Neural progenitor cell (in vitro differentiated cells): ENCODE results near the gene TMCC1. TPM values are rescaled to one million over a fixed set of nuclear protein-coding genes. Genes with fewer than 3 reads are reported as not detected.
A peak's percentile ranks its signal among the peaks of the same experiment; 100 is the strongest.

Experiments
- DNase-seq: peaks from one replicate; pipeline ENCODE4 v3.0.0-alpha.2; 2016; ENCODE audit warnings: low spot score
- H2AFZ ChIP-seq: fragments of 200-600 bp; sonication (generic); replicated peaks from 2 replicates; pipeline ENCODE4 v1.6.1; 2016; ENCODE audit warnings: antibody characterized with exemption
- H3F3A ChIP-seq: fragments of 200-600 bp; sonication (generic); 2 replicates; pipeline ENCODE4 v1.6.1; 2016; ENCODE audit warnings: antibody characterized with exemption, low read depth
- H3K27ac ChIP-seq: fragments of 200-600 bp; sonication (generic); 2 replicates; pipeline ENCODE4 v1.5.1; 2016; ENCODE audit warnings: mild to moderate bottlenecking
- H3K27me3 ChIP-seq: fragments of 200-600 bp; sonication (generic); 2 replicates; pipeline ENCODE4 v1.6.1; 2016; ENCODE audit warnings: mild to moderate bottlenecking, moderate library complexity
- H3K36me3 ChIP-seq: fragments of 200-600 bp; sonication (generic); 2 replicates; pipeline ENCODE4 v1.5.1; 2016
- H3K4me1 ChIP-seq: fragments of 200-600 bp; sonication (generic); 2 replicates; pipeline ENCODE4 v1.6.1; 2016; ENCODE audit warnings: mixed run types
- H3K4me2 ChIP-seq: fragments of 200-600 bp; sonication (generic); 2 replicates; pipeline ENCODE4 v1.6.1; 2016
- H3K4me3 ChIP-seq: fragments of 200-600 bp; sonication (generic); 2 replicates; pipeline ENCODE4 v1.5.1; 2016
- H3K79me2 ChIP-seq: fragments of 200-600 bp; sonication (generic); 2 replicates; pipeline ENCODE4 v1.6.1; 2016; ENCODE audit warnings: low read depth
- H3K9ac ChIP-seq: fragments of 200-600 bp; sonication (generic); 2 replicates; pipeline ENCODE4 v1.6.1; 2016
- H3K9me3 ChIP-seq: fragments of 200-600 bp; sonication (generic); 2 replicates; pipeline ENCODE4 v1.5.1; 2016; ENCODE audit warnings: low read depth
- H4K20me1 ChIP-seq: fragments of 200-600 bp; sonication (generic); 2 replicates; pipeline ENCODE4 v1.6.1; 2016; ENCODE audit warnings: low read depth
- H3K27ac Mint-ChIP-seq: 3 replicates; pipeline ENCODE4 v1.8.0; 2021; ENCODE audit warnings: mixed read lengths
- H3K27me3 Mint-ChIP-seq: 2 replicates; pipeline ENCODE4 v1.8.0; 2022; ENCODE audit warnings: low read depth, mild to moderate bottlenecking, inconsistent platforms, moderate library complexity, mixed read lengths; ENCODE audit not compliant: insufficient read depth
- H3K36me3 Mint-ChIP-seq: 3 replicates; pipeline ENCODE4 v1.8.0; 2021; ENCODE audit warnings: mixed read lengths
- H3K4me1 Mint-ChIP-seq: 3 replicates; pipeline ENCODE4 v1.8.0; 2021; ENCODE audit warnings: mixed read lengths
- H3K4me3 Mint-ChIP-seq: 3 replicates; pipeline ENCODE4 v1.8.0; 2021; ENCODE audit warnings: mild to moderate bottlenecking, moderate library complexity, mixed read lengths
- H3K9me3 Mint-ChIP-seq: 3 replicates; pipeline ENCODE4 v1.8.0; 2020; ENCODE audit warnings: mixed read lengths
- CTCF ChIP-seq: fragments of 200-600 bp; sonication (generic); IDR thresholded peaks from 2 replicates; pipeline ENCODE4 v1.5.1; 2017; ENCODE audit warnings: antibody characterized with exemption, mild to moderate bottlenecking
- EZH2 ChIP-seq: fragments of 200-600 bp; sonication (generic); IDR thresholded peaks from 2 replicates; pipeline ENCODE4 v1.6.1; 2017; ENCODE audit warnings: antibody characterized with exemption, mild to moderate bottlenecking, moderate library complexity
- EZH2phosphoT487 ChIP-seq: fragments of 200-600 bp; sonication (generic); IDR thresholded peaks from 2 replicates; pipeline ENCODE4 v1.6.1; 2017; ENCODE audit warnings: antibody characterized with exemption
- total RNA-seq: library from RNA; depleted of rRNA; stranded (reverse); fragments of >200 nt; gene quantifications from 2 replicates; pipeline ENCODE4 v1.2.3, GENCODE V29; 2015; ENCODE audit warnings: low replicate concordance

TMCC1 gene
- total RNA-seq, 1 donor from 2014 or later: 29.8 TPM

DNA sequence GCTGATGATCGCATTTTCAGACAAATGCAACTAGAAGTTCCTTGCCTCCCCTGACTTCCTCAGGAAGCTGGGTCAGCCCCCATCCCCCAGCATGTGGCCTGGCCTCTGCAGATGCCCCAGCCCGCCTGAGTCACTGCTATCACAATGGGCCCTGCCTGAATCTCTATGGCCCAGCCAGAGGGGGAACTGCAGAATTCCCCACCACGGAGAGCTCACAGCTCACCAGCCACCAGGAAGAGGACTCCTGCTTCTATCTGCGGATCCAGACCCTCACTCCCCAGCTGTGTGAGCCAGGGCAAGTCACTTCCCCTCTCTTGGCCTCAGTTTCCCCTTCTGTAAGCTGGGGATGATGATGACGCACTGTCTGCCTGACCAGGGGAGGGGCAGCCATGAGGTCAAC, 293.9 kb downstream of the TMCC1 start:
- H3K9ac ChIP-seq: no peak overlapping the region
- H3K4me1 ChIP-seq: peaks cover 44% of the 10 kb centered on the region
- Mint-ChIP-seq H3K27ac (peak overlapping the region; percentile 21), H3K9me3 (no peaks in the 10 kb centered on the region), H3K36me3 (no peaks in the 10 kb centered on the region), H3K4me1 (peaks cover 78% of the 10 kb centered on the region), H3K4me3 (no peak overlapping the region), H3K27me3 (peaks cover 16% of the 10 kb centered on the region)
- peak; percentile 57 for DNase-seq
- peaks cover 12% of the 10 kb centered on the region for H3K27me3 ChIP-seq
- H4K20me1 ChIP-seq: peaks cover 27% of the 10 kb centered on the region
- H3K36me3 ChIP-seq: no peaks in the 10 kb centered on the region
- H3K79me2 ChIP-seq: no peaks in the 10 kb centered on the region
- peaks cover 58% of the 10 kb centered on the region for H3F3A ChIP-seq
- H3K4me3 ChIP-seq: no peak overlapping the region
- TF ChIP-seq CTCF (no peak), EZH2 (no peak)
- H3K4me2 ChIP-seq: no peak overlapping the region
- no peak overlapping the region for H2AFZ ChIP-seq
- H3K27ac ChIP-seq: no peak overlapping the region
- no peaks in the 10 kb centered on the region for H3K9me3 ChIP-seq

DNA sequence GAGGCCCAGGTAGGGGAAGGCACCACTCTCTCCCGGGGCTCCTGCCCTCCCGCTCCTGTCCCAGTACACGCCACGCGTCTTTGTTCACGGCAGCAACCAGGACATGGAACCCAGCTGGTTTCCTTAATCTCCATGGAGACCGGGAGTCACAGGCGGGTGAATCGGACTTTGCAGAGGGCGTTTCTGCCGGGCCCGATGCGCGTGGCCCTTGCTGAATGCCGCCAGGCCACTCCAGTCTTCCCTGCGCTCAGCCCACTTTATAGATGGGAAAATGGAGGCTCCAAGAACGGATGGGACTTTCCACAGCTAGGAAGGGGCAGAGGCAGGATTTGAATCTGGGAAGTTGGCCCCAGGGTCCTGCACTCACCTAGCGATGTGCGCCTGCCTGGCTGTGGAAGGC, 294.4 kb downstream of the TMCC1 start:
- no peaks in the 10 kb centered on the region for H3K36me3 Mint-ChIP-seq
- Histone ChIP-seq H3K36me3 (no peaks in the 10 kb centered on the region), H3F3A (peaks cover 60% of the 10 kb centered on the region), H3K27me3 (peaks cover 6% of the 10 kb centered on the region), H3K4me3 (no peak overlapping the region), H4K20me1 (peaks cover 25% of the 10 kb centered on the region), H3K9ac (no peak overlapping the region), H3K79me2 (no peaks in the 10 kb centered on the region), H2AFZ (no peak overlapping the region), H3K9me3 (no peaks in the 10 kb centered on the region), H3K4me1 (peaks cover 50% of the 10 kb centered on the region), H3K27ac (no peak overlapping the region), H3K4me2 (no peak overlapping the region)
- H3K27me3 Mint-ChIP-seq: peaks cover 16% of the 10 kb centered on the region
- H3K9me3 Mint-ChIP-seq: no peaks in the 10 kb centered on the region
- peaks cover 79% of the 10 kb centered on the region for H3K4me1 Mint-ChIP-seq
- DNase-seq: no peak
- H3K27ac Mint-ChIP-seq: no peak overlapping the region
- TF ChIP-seq EZH2: no peak
- no peak for TF ChIP-seq EZH2phosphoT487
- no peak for TF ChIP-seq CTCF
- peak overlapping the region; percentile 16 for H3K4me3 Mint-ChIP-seq

DNA sequence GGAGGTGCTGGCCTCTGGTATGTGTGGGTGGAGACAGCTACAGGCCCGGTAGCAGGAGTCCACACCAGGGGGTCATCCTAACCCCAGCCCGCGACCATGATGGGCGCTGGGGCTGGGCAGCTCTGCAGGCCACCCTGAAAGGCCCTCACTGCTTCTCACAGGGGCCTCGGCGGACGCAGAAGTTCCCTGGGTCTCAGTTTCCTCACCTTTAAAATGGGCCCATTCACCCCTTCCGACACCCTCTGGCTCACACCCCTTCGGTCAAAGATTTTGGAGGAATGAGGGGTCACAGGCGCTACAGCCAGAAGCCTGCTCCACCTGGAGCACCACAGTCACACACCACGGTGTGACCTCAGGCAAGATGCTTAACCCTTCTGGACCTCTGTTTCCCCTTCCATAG, 295.0 kb downstream of the TMCC1 start:
- peaks cover 60% of the 10 kb centered on the region for H3F3A ChIP-seq
- H3K9ac ChIP-seq: no peak overlapping the region
- DNase-seq: no peak
- peaks cover 54% of the 10 kb centered on the region for H3K4me1 ChIP-seq
- H3K36me3 Mint-ChIP-seq: no peaks in the 10 kb centered on the region
- no peak overlapping the region for H2AFZ ChIP-seq
- no peaks in the 10 kb centered on the region for H3K9me3 Mint-ChIP-seq
- H3K27me3 ChIP-seq: peaks cover under 1% of the 10 kb centered on the region
- no peak overlapping the region for H3K4me2 ChIP-seq
- H3K27ac ChIP-seq: no peak overlapping the region
- no peaks in the 10 kb centered on the region for H3K79me2 ChIP-seq
- H3K36me3 ChIP-seq: no peaks in the 10 kb centered on the region
- peak overlapping the region; percentile 50 for H3K27ac Mint-ChIP-seq
- H3K9me3 ChIP-seq: no peaks in the 10 kb centered on the region
- H3K4me3 Mint-ChIP-seq: peak overlapping the region; percentile 16
- peaks cover 19% of the 10 kb centered on the region for H4K20me1 ChIP-seq
- peaks cover 79% of the 10 kb centered on the region for H3K4me1 Mint-ChIP-seq
- H3K27me3 Mint-ChIP-seq: peaks cover 13% of the 10 kb centered on the region
- TF ChIP-seq EZH2: no peak
- no peak for TF ChIP-seq EZH2phosphoT487
- TF ChIP-seq CTCF: no peak
- H3K4me3 ChIP-seq: no peak overlapping the region
